Measurements from ENCODE around the gene RASAL2.
"Not testable (repeated sequence)": the region's sequence is repeated elsewhere in the genome, so short reads cannot be mapped to it uniquely, and the experiment has no call there.

RASAL2 gene

DNA sequence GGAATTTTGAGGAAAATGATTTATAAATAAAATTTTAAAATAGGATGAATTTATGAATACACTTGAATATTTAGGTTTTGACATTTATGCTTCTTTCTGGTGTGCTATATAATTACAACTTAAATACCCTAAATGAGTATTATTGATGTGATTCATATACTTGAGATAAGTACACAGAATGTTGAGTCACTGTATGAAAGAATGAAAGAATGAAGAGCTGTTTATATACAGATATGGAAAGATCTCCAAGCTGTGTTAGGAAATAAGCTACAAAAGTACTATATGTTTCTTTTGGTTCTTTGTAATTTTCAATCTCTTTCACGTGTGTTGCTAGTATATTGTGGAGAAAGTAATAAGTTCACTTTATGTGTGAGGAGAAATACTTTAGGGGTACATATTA lies 147.2 kb downstream of the RASAL2 start:
- H3K4me3 ChIP-seq (ENCODE audit: low read length) = no peak overlapping the region
- peak; percentile 66 for DNase-seq (ENCODE audit: low read depth)
- TF ChIP-seq, protein P1, sequence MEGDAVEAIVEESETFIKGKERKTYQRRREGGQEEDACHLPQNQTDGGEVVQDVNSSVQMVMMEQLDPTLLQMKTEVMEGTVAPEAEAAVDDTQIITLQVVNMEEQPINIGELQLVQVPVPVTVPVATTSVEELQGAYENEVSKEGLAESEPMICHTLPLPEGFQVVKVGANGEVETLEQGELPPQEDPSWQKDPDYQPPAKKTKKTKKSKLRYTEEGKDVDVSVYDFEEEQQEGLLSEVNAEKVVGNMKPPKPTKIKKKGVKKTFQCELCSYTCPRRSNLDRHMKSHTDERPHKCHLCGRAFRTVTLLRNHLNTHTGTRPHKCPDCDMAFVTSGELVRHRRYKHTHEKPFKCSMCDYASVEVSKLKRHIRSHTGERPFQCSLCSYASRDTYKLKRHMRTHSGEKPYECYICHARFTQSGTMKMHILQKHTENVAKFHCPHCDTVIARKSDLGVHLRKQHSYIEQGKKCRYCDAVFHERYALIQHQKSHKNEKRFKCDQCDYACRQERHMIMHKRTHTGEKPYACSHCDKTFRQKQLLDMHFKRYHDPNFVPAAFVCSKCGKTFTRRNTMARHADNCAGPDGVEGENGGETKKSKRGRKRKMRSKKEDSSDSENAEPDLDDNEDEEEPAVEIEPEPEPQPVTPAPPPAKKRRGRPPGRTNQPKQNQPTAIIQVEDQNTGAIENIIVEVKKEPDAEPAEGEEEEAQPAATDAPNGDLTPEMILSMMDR (IDR thresholded peaks at IDR 0.05; ENCODE audit: insufficient read depth, low read depth, low read length, missing control alignments) = no peak

DNA sequence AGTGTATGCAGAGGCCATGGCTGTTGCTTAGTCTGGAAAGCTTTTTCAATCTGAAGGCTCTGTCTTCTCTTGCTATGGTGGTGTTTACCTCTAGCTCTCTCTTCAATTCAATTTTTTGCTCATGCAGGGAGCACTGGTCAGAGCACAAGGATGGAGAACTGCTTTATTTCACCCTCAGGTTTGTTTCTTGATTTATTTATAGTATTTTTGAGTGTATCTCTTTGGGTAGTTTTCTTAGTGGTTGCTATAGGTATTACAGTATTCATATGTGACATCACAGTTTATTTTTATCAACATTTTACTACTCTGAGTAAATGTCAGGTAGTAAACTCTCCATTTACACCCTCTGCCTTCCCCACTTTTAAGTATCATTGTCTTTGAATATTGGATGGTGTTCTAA lies 147.9 kb downstream of the RASAL2 start:
- H3K4me3 ChIP-seq (ENCODE audit: low read length) = no peak overlapping the region
- DNase-seq (ENCODE audit: low read depth) = no peak
- TF ChIP-seq, protein P1 (IDR thresholded peaks at IDR 0.05; ENCODE audit: insufficient read depth, low read depth, low read length, missing control alignments) = peak; percentile 22

DNA sequence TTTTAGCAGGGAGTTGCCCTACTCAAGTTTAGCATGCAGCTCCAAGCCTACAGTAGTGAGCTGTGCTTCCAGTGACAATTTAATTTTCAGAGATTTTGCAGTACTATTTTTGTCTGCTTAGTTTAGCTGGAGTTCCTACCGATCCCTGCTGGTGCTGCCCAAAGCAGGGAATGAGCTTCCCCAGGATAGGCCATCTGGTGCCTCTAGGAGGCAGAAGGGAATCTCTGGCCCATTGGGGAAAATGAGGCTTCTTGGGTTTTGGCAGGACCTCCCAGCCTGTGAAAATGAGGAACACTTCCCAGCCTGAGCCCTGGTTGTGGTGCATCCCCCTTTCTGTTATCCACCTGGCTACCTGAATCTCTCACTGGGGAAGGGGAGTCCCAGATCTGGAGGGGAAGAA lies 149.2 kb downstream of the RASAL2 start:
- TF ChIP-seq, protein P1 (IDR thresholded peaks at IDR 0.05; ENCODE audit: insufficient read depth, low read depth, low read length, missing control alignments) = no peak
- DNase-seq (ENCODE audit: low read depth) = no peak
- no peak overlapping the region for H3K4me3 ChIP-seq (ENCODE audit: low read length)

DNA sequence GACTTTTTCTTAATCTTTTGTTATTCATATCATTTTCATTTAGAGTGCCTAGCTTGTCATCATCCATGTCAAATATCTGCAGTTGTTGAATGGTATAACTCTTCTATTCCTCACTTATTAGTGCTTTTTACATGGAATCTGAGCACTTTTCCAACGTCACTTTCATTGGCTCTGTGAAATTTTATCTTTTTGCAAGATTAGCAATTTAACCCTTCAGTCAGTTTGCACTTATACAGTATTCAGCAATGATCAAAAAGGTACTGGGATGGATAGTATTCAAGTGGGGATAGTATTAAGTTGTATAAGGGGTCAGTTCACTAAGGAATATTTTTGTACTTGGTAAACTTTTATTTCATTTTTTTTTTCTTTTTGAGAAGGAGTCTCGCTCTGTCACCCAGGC lies 150.0 kb downstream of the RASAL2 start:
- no peak overlapping the region for H3K4me3 ChIP-seq (ENCODE audit: low read length)
- TF ChIP-seq, protein P1 (IDR thresholded peaks at IDR 0.05; ENCODE audit: insufficient read depth, low read depth, low read length, missing control alignments) = no peak
- DNase-seq (ENCODE audit: low read depth) = no peak

DNA sequence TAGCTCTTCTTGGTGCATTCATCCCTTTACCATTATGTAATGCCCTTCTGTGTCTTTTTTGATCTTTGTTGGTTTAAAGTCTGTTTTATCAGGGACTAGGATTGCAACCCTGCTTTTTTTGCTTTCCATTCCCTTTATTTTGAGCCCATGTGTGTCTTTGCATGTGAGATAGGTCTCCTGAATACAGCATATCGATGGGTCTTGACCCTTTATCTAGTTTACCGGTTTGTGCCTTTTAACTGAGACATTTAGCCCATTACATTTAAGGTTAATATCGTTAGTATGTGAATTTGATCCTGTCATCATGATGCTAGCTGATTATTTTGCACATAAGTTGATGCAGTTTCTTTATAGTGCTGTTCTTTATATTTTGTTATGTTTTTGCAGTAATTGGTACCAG lies 154.4 kb downstream of the RASAL2 start:
- DNase-seq (ENCODE audit: low read depth); H3K4me3 ChIP-seq (ENCODE audit: low read length): not testable (repeated sequence)

DNA sequence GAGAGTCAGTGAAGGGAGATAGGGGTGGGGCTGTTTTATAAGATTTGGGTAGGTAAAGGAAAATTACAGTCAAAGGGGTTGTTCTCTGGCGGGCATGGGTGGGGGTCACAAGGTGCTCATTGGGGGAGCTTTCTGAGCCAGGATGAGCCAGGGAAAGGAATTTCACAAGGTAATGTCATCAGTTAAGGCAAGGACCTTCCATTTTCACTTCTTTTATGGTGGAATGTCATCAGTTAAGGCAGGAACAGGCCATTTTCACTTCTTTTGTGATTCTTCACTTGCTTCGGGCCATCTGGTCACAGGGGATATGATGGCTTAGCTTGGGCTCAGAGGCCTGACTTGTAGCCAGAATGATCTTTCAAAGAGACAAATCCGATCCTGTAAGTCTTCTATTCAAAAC lies 159.7 kb downstream of the RASAL2 start:
- not testable (repeated sequence) for DNase-seq (ENCODE audit: low read depth); H3K4me3 ChIP-seq (ENCODE audit: low read length)

DNA sequence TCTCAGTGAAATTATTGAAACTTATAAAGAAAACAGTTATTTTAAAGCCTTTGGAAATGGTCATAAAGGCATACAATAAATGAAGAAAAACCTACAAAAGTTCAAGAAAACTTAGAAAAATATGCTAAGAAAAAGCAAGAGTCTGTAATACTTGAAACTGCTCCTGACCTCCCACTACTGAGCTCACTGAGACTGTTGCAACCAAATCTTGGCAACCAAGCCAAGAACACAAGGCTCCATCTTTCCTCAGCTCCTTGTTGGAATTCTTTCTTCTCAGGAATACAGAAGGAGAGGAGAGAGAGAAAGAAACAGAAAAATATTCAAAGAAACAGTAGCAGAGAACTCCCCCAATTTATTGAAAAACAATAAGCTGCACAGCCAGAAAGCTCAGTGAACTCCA lies 160.5 kb downstream of the RASAL2 start:
- H3K4me3 ChIP-seq (ENCODE audit: low read length) = no peak overlapping the region
- TF ChIP-seq, protein P1 (IDR thresholded peaks at IDR 0.05; ENCODE audit: insufficient read depth, low read depth, low read length, missing control alignments) = no peak
- no peak for DNase-seq (ENCODE audit: low read depth)

DNA sequence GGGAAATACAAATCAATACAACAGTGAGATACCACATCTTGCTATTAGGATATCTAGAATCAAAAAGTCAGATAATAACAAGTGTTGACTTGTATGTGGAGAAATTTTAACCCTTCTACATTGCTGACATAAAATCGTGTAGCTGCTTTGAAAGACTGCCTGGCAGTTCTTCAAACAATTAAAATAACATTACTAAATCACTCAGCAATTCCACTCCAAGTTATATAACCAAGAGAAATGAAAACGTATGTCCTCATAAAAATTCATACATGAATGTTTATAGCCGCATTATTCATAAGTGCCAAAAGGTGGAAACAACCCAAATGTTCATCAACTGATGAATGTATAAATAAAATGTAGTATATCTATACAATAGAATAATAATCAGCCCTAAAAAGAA lies 164.6 kb downstream of the RASAL2 start:
- no peak overlapping the region for H3K4me3 ChIP-seq (ENCODE audit: low read length)
- TF ChIP-seq, protein P1 (IDR thresholded peaks at IDR 0.05; ENCODE audit: insufficient read depth, low read depth, low read length, missing control alignments) = no peak
- no peak for DNase-seq (ENCODE audit: low read depth)
